Trophoblast cell (in vitro differentiated cells and primary cell): ENCODE results near the gene KANSL1.
A peak's percentile ranks its signal among the peaks of the same experiment; 100 is the strongest.

Experiments used
- DNase-seq, 2 donors: peaks; one replicate each; pipeline ENCODE4 v3.0.0-alpha.2; 2016
- H2AFZ ChIP-seq: 2 replicates; pipeline ENCODE4 v1.6.1; 2013; ENCODE audit warnings: low read length, moderate library complexity, mild to moderate bottlenecking; ENCODE audit not compliant: insufficient read depth, poor library complexity
- H2AK5ac ChIP-seq: 2 replicates; pipeline ENCODE4 v1.6.1; 2013; ENCODE audit warnings: mild to moderate bottlenecking, low read length
- H2BK120ac ChIP-seq: 2 replicates; pipeline ENCODE4 v1.6.1; 2013; ENCODE audit warnings: low read length, mild to moderate bottlenecking, moderate library complexity; ENCODE audit not compliant: insufficient read depth, poor library complexity
- H2BK12ac ChIP-seq: 2 replicates; pipeline ENCODE4 v1.6.1; 2013; ENCODE audit warnings: mild to moderate bottlenecking, low read length, moderate library complexity
- H2BK5ac ChIP-seq: 2 replicates; pipeline ENCODE4 v1.6.1; 2013; ENCODE audit warnings: low read length, low read depth, moderate library complexity, mild to moderate bottlenecking; ENCODE audit not compliant: poor library complexity
- H3K14ac ChIP-seq: 2 replicates; pipeline ENCODE4 v1.6.1; 2013; ENCODE audit warnings: mild to moderate bottlenecking, low read length
- H3K18ac ChIP-seq: 2 replicates; pipeline ENCODE4 v1.6.1; 2013; ENCODE audit warnings: mild to moderate bottlenecking, low read length
- H3K23ac ChIP-seq: 2 replicates; pipeline ENCODE4 v1.6.1; 2013; ENCODE audit warnings: low read length
- H3K27ac ChIP-seq: 2 replicates; pipeline ENCODE4 v1.5.1; 2013; ENCODE audit warnings: low read depth, mild to moderate bottlenecking, inconsistent platforms, low read length, moderate library complexity
- H3K27me3 ChIP-seq: 2 replicates; pipeline ENCODE4 v1.6.1; 2013; ENCODE audit warnings: inconsistent platforms, mild to moderate bottlenecking, low read length, moderate library complexity; ENCODE audit not compliant: insufficient read depth
- H3K36me3 ChIP-seq, 2 experiments: 1 replicate in 1 of 2; 2 replicates in 1 of 2; pipeline ENCODE4 v1.6.1; 2013; ENCODE audit warnings: low read length in 2 of 2, mild to moderate bottlenecking in 2 of 2, moderate library complexity in 1 of 2; ENCODE audit not compliant: insufficient read depth in 2 of 2, control insufficient read depth in 1 of 2
- H3K4ac ChIP-seq: 2 replicates; pipeline ENCODE4 v1.6.1; 2013; ENCODE audit warnings: low read depth, mild to moderate bottlenecking, low read length, moderate library complexity
- H3K4me1 ChIP-seq, 2 experiments: 1 replicate in 1 of 2; 2 replicates in 1 of 2; pipeline ENCODE4 v1.6.1; 2013; ENCODE audit warnings: low read length in 2 of 2, mild to moderate bottlenecking in 2 of 2, moderate library complexity in 1 of 2; ENCODE audit not compliant: insufficient read depth in 2 of 2, control insufficient read depth in 1 of 2
- H3K4me2 ChIP-seq: 2 replicates; pipeline ENCODE4 v1.6.1; 2013; ENCODE audit warnings: inconsistent platforms, mild to moderate bottlenecking, low read length, moderate library complexity
- H3K4me3 ChIP-seq: 2 replicates; pipeline ENCODE4 v1.5.1; 2013; ENCODE audit warnings: mild to moderate bottlenecking, low read depth, low read length, inconsistent platforms
- H3K79me1 ChIP-seq: one replicate; pipeline ENCODE4 v1.6.1; 2013; ENCODE audit warnings: low read length
- H3K79me2 ChIP-seq: 2 replicates; pipeline ENCODE4 v1.6.1; 2013; ENCODE audit warnings: low read length, mild to moderate bottlenecking; ENCODE audit not compliant: control insufficient read depth, insufficient read depth, poor library complexity
- H3K9ac ChIP-seq: 2 replicates; pipeline ENCODE4 v1.6.1; 2013; ENCODE audit warnings: mild to moderate bottlenecking, low read length
- H3K9me3 ChIP-seq: 2 replicates; pipeline ENCODE4 v1.6.1; 2013; ENCODE audit warnings: low read depth, mild to moderate bottlenecking, control low read depth, inconsistent platforms, low read length; ENCODE audit not compliant: insufficient read depth
- H4K12ac ChIP-seq: 2 replicates; pipeline ENCODE4 v1.6.1; 2013; ENCODE audit warnings: low read depth, mild to moderate bottlenecking, low read length, moderate library complexity
- H4K8ac ChIP-seq: 2 replicates; pipeline ENCODE4 v1.6.1; 2013; ENCODE audit warnings: low read depth, mild to moderate bottlenecking, low read length, moderate library complexity
- H4K91ac ChIP-seq: one replicate; pipeline ENCODE4 v1.6.1; 2013; ENCODE audit warnings: low read depth, mild to moderate bottlenecking, low read length, moderate library complexity
- WGBS: extraction: QIAGEN DNeasy Blood & Tissue Kit; methylation state at CpG from one replicate; pipeline ENCODE4 v1.1.7; 2013; ENCODE audit warnings: missing lambda C conversion rate; ENCODE audit not compliant: insufficient read length, insufficient coverage; ENCODE audit errors: extremely low coverage; 5-methylcytosine and 5-hydroxymethylcytosine counted together

Gene KANSL1

DNA sequence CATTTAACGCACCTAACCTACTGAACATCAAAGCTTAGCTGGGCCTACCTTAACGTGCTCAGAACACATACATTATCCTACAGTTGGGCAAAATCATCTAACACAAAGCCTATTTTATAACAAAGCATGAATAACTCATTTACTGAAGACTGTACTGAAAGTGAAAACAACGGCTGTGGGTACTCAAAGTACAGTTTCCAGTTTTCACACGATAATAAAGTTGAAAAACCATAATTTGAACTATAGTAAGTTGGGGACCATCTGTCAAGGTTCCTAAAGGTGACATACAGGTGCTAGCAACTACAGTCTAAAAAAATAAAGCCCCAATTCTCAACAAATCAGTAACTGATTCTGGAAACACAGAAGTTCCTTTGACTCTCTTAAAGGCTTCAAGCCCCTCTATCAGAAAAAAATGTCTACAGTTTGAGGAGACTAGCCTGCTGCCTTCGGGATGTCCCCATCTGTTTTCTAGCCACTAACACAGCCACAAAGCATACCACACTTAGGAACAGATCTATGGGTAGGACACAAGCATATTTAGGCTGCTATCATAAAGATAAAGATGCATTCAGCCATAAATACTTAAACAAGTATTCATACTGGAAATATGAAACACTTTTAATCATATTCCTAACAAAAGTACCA lies 71.3 kb downstream of the KANSL1 start:
- H3K79me1 ChIP-seq: no peaks in the 10 kb centered on the region
- H2BK5ac ChIP-seq: no peak overlapping the region
- H3K27ac ChIP-seq: no peak overlapping the region
- peak in 1 of 2 donors; percentile 50 for DNase-seq
- H3K4me2 ChIP-seq: no peak overlapping the region
- H3K79me2 ChIP-seq: peaks cover 12% of the 10 kb centered on the region
- H4K12ac ChIP-seq: no peak overlapping the region
- H3K18ac ChIP-seq: no peak overlapping the region
- H4K8ac ChIP-seq: no peak overlapping the region
- H3K9me3 ChIP-seq: no peaks in the 10 kb centered on the region
- no peak overlapping the region for H2BK120ac ChIP-seq
- no peak overlapping the region for H3K9ac ChIP-seq
- peaks cover 0 to 2% of the 10 kb centered on the region in 2 experiments for H3K36me3 ChIP-seq
- no peak overlapping the region for H3K14ac ChIP-seq
- no peaks in the 10 kb centered on the region for H3K4me1 ChIP-seq
- no peak overlapping the region for H3K4me3 ChIP-seq
- H4K91ac ChIP-seq: no peak overlapping the region
- H3K4ac ChIP-seq: peak overlapping the region; percentile 72
- no peak overlapping the region for H2AK5ac ChIP-seq
- H3K27me3 ChIP-seq: no peaks in the 10 kb centered on the region
- H2AFZ ChIP-seq: no peak overlapping the region
- H2BK12ac ChIP-seq: no peak overlapping the region
- no peak overlapping the region for H3K23ac ChIP-seq
- WGBS: no CpG with 5 or more reads among the region's 5 CpGs

GRCh38 chr17:46121165-46121764 lies 72.0 kb downstream of the KANSL1 start:
- no peak overlapping the region for H2BK120ac ChIP-seq
- H3K18ac ChIP-seq: no peak overlapping the region
- H3K4me3 ChIP-seq: no peak overlapping the region
- H2AK5ac ChIP-seq: no peak overlapping the region
- peak overlapping the region; percentile 95 for H3K23ac ChIP-seq
- H4K12ac ChIP-seq: no peak overlapping the region
- H3K9me3 ChIP-seq: no peaks in the 10 kb centered on the region
- H3K36me3 ChIP-seq: peaks cover 0 to 3% of the 10 kb centered on the region in 2 experiments
- H3K4ac ChIP-seq: peak overlapping the region; percentile 9
- no peak overlapping the region for H2BK12ac ChIP-seq
- peaks cover 14% of the 10 kb centered on the region for H3K79me2 ChIP-seq
- no peaks in the 10 kb centered on the region for H3K27me3 ChIP-seq
- H3K9ac ChIP-seq: peak overlapping the region; percentile 71
- no peaks in the 10 kb centered on the region for H3K4me1 ChIP-seq
- no peak overlapping the region for H4K91ac ChIP-seq
- no peaks in the 10 kb centered on the region for H3K79me1 ChIP-seq
- no peak overlapping the region for H2AFZ ChIP-seq
- no peak overlapping the region for H3K4me2 ChIP-seq
- no peak overlapping the region for H3K27ac ChIP-seq
- DNase-seq: no peak
- no CpG with 5 or more reads among the region's 1 CpG for WGBS
- H4K8ac ChIP-seq: no peak overlapping the region
- H2BK5ac ChIP-seq: no peak overlapping the region
- H3K14ac ChIP-seq: no peak overlapping the region

DNA sequence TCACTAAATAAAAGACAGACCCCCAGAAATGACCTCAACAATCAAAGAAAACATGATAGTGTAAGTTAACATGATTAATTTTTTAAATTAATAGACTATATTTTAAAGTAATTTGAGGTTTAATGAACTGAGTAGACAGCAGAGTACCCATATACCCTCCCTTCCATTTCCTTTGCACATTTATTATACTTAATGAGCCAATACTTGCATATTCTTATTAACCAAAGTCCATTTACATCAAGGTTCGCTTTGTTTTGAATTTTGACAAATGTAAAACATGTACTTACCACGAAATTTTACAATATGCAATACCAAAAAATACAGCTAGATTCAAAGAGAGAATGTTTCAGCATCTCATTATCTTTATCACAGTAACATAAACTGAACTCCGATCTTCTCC lies 72.7 kb downstream of the KANSL1 start:
- WGBS: no CpG with 5 or more reads among the region's 3 CpGs

GRCh38 chr17:46120078-46120477 lies 73.2 kb downstream of the KANSL1 start:
- no peaks in the 10 kb centered on the region for H3K4me1 ChIP-seq
- no peak overlapping the region for H4K8ac ChIP-seq
- H3K23ac ChIP-seq: no peak overlapping the region
- no peak overlapping the region for H3K9ac ChIP-seq
- H2AFZ ChIP-seq: no peak overlapping the region
- H3K14ac ChIP-seq: no peak overlapping the region
- peak overlapping the region; percentile 78 for H3K4ac ChIP-seq
- no peak overlapping the region for H3K18ac ChIP-seq
- H3K9me3 ChIP-seq: no peaks in the 10 kb centered on the region
- H3K79me1 ChIP-seq: no peaks in the 10 kb centered on the region
- no peak overlapping the region for H3K4me2 ChIP-seq
- no peak overlapping the region for H2BK120ac ChIP-seq
- H2AK5ac ChIP-seq: no peak overlapping the region
- H3K79me2 ChIP-seq: peaks cover 14% of the 10 kb centered on the region
- no peak overlapping the region for H3K27ac ChIP-seq
- H3K4me3 ChIP-seq: no peak overlapping the region
- H3K36me3 ChIP-seq: peaks cover 0 to 3% of the 10 kb centered on the region in 2 experiments
- no peak overlapping the region for H4K12ac ChIP-seq
- no peak for DNase-seq
- H2BK12ac ChIP-seq: no peak overlapping the region
- no peak overlapping the region for H4K91ac ChIP-seq
- no peak overlapping the region for H2BK5ac ChIP-seq
- H3K27me3 ChIP-seq: no peaks in the 10 kb centered on the region

More for the DNA sequence above, 72.7 kb downstream of the KANSL1 start:
- Histone ChIP-seq H3K14ac (no peak overlapping the region), H3K4me1 (no peaks in the 10 kb centered on the region), H3K9me3 (no peaks in the 10 kb centered on the region), H4K91ac (no peak overlapping the region), H3K79me1 (no peaks in the 10 kb centered on the region), H2BK12ac (no peak overlapping the region), H4K8ac (no peak overlapping the region), H3K4ac (peak overlapping the region; percentile 20), H3K9ac (no peak overlapping the region), H3K4me2 (no peak overlapping the region), H3K4me3 (no peak overlapping the region), H2BK120ac (no peak overlapping the region), H3K27me3 (no peaks in the 10 kb centered on the region), H3K27ac (no peak overlapping the region), H2BK5ac (no peak overlapping the region), H3K18ac (no peak overlapping the region), H2AK5ac (no peak overlapping the region), H3K79me2 (peaks cover 13% of the 10 kb centered on the region), H4K12ac (no peak overlapping the region), H3K36me3 (peaks cover 0 to 3% of the 10 kb centered on the region in 2 experiments), H2AFZ (no peak overlapping the region), H3K23ac (no peak overlapping the region)
- DNase-seq: no peak
